NCI-H748 (cell line): Measurements from ENCODE around the gene MROH2A.

Experiments used
- DNase-seq: peaks from one replicate; lab custom pipeline; 2025; ENCODE audit not compliant: unreplicated experiment; lab: John Stamatoyannopoulos, UW

MROH2A gene

DNA sequence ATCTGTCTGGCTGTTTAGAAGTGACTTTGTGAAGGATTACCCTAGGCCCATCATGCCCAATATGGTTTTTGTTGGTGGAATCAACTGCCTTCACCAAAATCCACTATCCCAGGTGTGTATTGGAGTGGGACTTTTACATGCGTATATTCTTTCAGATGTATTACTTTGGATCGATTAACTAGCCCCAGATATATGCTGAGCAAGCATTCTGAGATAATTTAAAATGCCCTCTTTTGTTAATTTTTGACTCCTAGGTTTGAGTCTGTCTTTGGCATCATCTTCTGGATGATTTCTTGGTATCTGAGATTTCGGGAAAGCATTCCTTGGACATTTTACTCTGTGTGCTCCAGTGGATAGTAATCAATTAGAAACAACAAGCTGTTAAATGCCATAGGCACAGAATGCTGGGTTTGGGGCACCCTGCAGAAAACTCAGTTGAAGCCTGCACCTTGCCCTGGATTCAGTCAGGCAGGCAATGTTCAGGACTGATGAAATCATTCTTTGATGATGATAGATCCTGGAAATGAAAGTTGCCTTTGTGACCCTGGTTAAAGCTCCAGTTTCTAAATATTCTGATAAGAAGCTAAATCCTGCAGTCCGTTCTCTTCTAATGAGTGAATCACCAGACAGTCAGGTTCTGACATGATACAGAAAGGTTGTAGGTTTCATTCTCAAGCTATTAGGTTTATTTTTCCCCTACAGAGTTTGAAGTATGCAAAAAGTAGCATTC is 16.9 kb upstream of the MROH2A start:
- no peak for DNase-seq

DNA sequence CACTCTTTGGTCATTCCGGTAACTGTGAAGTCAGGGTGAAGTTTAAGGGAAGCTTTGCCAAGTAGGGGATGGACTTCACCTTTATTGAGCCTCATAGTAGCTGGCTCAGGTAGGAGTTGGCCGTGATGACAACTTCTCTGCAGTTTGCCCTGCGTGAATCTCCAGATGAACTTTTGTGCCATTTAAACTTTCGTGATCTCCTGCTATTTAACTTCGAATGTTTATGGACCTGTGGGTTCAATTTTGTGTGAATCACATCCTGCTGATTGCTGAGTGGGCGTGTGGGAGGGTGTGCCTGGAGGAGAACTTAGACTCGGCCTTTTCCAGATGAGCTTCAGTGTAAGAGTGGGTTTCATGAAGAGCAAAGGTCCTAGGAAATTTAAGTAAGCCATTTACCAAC is 13.9 kb upstream of the MROH2A start:
- no peak for DNase-seq

DNA sequence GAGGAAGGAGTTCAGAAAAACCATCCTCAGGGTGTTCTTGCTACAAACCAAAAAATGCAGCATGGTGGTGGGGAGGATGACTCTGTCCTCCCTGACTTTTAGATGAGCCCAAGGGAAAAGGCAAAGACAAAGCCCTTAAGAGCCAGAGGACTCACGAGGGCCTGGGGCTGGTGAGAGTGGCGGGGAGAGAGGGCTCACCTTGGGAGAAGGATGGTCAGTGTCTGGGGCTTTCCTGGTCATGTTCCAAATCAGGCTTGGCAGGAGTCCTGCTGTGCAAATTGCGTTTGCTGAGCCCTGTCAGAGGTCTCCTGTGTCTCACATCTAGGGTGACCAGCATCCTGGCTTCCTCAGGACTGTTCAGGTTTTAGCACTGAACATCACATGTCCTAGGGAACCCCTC is 13.4 kb upstream of the MROH2A start:
- no peak for DNase-seq

DNA sequence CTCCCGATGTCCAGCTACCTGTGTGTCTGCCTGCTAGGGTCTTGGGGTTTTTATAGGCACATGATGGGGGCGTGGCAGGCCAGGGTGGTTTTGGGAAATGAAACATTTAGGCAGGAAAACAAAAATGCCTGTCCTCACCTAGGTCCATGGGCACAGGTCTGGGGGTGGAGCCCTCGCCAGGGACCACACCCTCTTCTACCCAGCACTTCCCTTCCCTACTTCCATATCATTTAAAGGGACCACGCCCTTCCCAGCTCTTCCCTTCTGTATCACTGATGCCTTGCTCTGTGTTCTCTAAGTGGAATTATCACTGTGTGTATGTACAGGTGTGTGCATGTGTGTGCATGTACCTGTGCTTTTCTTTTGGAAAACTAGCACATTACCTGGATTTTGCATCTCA is 11.7 kb upstream of the MROH2A start:
- peak; percentile 19 for DNase-seq

DNA sequence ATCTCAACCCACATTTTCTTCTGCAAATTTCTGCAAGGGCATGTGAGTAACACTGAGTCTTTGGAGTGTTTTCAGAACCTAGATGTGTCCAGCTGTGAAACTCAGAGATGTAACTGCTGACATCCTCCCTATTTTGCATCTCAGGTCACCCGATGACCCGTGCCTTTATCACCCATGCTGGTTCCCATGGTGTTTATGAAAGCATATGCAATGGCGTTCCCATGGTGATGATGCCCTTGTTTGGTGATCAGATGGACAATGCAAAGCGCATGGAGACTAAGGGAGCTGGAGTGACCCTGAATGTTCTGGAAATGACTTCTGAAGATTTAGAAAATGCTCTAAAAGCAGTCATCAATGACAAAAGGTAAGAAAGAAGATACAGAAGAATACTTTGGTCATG is 10.1 kb upstream of the MROH2A start:
- peak; percentile 77 for DNase-seq

DNA sequence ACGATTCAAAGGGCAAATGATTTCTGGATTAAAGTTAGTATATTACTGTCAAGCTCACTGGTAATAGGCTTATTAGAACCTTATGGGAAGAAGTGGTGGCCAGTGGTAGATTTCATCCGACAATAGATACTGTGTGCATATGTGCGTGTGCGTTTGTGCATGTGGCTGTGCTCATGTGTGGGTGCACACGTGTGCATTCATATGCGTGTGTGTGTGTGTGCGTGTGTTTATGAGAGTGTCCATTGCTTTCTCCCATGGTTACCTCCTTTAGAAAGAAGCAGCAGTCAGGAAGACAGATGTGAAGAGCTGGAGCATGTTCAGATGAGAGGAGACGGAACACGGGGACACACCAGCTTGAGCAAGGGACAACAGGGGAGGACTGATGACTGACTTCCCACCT is 8.9 kb upstream of the MROH2A start:
- no peak for DNase-seq

DNA sequence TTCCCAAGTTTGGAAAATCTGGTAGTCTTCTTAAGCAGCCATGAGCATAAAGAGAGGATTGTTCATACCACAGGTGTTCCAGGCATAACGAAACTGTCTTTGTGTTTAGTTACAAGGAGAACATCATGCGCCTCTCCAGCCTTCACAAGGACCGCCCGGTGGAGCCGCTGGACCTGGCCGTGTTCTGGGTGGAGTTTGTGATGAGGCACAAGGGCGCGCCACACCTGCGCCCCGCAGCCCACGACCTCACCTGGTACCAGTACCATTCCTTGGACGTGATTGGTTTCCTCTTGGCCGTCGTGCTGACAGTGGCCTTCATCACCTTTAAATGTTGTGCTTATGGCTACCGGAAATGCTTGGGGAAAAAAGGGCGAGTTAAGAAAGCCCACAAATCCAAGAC is 6.0 kb upstream of the MROH2A start:
- no peak for DNase-seq

DNA sequence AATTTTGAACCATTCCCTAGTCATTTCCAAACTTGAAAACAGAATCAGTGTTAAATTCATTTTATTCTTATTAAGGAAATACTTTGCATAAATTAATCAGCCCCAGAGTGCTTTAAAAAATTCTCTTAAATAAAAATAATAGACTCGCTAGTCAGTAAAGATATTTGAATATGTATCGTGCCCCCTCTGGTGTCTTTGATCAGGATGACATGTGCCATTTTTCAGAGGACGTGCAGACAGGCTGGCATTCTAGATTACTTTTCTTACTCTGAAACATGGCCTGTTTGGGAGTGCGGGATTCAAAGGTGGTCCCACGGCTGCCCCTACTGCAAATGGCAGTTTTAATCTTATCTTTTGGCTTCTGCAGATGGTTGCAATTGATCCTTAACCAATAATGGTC is 5.5 kb upstream of the MROH2A start:
- DNase-seq: no peak

DNA sequence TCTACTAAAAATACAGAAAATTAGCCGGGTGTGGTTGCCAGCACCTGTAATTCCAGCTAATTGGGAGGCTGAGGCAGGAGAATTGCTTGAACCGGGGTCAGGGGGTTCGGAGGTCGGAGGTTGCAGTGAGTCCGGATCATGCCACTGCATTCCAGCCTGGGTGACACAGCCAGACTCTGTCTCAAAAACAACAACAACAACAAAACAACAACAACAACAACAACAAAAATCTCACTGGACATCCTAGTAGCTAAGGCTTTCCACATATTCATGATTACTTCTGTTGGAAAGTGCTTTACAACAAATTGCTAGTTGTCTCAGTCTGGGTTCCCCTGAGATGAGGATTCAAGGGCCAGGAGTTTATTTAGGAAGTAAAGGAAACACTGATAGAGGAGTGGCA is 4.3 kb upstream of the MROH2A start:
- no peak for DNase-seq

DNA sequence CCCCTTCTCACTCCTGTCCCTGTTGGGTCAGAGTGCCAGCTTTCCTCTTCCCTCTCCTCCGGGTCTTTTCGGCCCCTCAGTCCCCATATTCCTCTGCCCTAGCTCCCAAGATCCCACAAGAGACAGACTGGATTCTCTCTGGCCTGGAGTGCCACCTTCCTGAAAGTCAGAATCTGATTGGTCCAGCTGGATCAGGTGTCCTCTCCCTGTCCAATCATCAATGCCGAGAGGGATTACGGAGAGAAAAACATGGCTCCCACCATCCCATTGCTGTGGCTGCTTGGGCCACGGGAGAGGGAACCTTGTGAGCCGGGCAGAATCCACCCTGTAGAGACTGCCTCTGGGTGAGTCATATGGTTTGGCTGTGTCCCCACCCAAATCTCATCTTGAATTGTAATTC is 2.7 kb upstream of the MROH2A start:
- DNase-seq: no peak

DNA sequence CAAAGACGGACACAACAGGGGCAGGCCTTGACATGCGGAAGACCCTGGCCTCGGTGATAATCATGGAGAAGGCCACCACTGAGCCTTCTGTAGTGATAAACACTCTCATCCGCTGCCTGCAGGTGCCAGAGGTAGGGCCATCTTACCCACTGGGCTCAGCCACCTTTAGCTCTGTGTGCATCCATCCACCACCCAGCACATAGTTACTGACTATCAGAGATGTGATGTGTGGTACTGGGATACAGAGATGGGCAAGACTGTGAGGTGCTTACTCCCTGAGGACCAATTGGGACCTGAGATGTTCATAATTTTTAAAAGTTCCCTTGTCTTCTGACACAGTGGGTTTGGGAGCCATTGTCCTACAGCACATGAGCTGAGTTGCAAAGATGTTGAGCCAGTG is 1.6 kb downstream of the MROH2A start:
- DNase-seq: no peak

DNA sequence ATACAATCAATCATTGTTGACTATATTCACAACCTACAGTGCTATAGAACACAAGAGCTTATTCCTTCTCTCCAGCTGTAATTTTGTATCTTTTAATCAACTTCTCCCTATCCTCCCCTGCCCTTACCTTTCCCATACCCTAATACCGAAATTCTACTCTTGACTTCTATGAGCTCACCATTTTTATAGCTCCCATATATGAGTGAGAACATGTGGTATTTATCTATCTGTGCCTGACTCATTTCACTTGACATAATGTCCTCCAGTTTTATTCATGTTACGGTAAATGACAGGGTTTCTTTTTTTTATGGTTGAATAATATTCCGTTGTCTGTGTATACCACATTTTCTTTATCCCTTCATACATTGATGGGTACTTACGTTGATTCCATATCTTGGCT is 2.6 kb downstream of the MROH2A start:
- no peak for DNase-seq

DNA sequence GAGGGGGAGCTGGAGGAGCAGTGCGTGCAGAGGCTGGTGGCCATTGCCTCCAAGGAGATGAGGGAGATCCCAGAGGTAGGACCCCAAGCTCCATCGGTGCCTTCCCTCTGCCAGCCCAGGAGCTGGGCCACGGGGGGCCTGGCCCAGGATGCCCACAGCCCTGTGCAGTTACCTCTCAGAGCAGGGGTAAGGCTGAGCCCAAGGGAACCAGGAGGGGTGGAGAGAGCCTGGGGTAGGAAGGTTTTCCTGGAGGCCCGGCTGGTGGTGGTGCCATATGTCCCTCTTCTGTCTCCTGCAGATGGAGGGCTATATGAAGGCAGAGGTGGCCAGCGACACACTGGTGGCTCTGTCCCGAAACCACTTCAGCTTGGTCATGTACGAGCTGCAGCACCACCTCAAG is 11.4 kb downstream of the MROH2A start:
- no peak for DNase-seq

DNA sequence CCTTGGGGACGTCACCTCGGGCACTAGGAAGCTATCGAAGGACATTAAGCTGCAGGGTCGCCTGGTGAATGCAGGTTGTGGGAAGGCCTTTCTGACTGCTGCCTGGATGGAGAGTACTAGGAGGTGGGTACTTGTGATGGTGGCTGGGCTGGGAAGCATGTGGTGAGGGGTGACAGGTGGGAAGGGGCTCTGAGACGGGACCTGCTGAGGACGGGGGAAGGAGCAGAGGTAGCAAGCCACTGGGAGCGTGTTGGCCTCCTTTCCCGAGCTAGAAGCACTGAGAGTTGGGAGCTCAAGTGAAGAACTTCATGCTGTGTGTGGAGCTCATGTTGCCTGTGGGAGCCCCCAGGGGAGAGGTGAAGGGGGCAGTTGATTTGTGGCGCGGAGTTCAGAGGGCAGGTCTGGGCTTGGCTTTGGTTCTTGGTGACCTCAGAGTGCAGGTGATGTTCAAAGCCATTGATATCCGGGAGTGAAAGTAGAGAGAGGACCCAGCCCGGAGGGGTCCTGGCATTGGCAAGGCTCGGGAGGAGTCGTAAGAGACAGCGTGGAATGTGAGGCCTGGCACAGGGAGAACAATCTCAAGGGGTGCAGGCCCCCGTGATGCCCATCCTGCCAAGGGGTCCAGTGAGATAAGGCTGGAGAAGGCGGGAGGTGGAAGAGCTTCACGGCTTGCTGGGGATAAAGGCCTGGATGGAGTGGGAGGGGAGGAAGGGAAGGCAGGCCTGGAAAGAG is 13.2 kb downstream of the MROH2A start:
- no peak for DNase-seq

DNA sequence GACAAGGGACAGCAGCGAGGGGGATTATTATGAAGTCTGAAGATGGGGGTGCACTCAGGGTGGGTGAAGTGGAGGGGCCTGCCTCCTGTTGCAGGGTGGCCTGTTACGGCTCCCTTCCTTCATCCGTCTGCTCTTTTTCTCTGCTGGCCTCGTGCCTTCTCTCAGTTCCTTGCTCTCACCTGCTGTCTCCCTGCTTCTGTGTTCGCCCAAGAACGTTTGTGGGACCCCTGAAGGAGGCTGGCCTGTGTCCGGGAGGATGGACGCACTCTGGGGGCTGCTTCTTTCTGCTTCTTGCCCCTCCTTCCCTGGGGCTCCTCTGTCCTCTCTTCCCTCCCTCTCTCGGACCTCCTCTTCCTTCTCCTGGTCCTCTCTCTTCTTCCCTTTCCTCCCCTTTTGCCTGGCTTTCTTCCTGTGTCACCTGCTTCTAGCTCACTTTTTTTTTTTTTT is 13.8 kb downstream of the MROH2A start:
- no peak for DNase-seq

DNA sequence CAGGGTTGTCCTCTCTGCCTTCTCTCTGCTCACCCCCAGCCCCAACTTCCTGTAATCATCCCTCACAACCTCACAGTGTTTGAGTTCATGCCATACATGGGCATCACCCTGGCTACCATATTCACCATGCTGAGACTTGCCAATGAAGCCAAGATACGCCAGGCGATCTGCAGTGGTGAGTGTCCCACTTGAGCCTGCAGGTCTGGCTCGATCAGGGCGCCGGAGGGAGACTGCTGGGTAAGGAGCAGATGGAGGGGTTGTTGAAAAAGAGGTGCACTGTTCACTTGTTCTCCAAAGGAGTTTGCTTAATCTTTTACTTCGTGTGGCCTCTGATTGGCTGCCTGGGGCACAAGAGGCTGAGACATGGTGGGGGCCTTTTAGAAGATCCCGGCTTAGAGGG is 14.6 kb downstream of the MROH2A start:
- DNase-seq: no peak

DNA sequence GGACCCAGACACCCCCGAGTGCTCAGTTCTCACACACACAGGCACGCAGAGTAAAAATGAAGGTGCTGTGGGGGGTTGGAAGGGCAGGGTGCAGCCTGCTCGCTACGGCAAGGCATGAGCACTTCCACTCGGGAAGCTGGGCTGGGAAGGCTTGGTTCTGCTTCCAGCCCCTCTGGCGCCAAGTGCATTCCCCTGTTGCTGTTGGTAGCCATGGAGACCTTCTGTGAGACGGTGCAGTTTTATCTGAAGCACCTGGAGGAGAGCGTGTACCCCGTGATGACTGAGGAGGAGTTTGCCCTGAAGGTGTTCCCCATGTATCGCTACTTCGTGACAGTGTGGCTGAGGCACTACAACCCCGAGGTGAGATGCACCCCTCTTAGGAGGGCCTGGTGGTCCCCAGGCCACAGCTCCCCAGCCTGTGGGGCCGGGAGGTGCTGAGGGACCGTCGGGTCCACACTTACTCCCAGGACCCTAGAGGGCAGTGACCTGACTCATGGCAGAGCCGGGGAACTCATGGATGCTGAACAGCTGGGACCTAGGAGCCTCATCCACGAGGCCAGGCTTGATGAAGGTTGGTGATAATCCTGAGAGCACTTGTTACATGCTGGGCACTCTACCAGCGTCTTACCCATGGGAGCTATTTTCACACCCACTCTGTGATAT is 15.5 kb downstream of the MROH2A start:
- DNase-seq: peak; percentile 55

DNA sequence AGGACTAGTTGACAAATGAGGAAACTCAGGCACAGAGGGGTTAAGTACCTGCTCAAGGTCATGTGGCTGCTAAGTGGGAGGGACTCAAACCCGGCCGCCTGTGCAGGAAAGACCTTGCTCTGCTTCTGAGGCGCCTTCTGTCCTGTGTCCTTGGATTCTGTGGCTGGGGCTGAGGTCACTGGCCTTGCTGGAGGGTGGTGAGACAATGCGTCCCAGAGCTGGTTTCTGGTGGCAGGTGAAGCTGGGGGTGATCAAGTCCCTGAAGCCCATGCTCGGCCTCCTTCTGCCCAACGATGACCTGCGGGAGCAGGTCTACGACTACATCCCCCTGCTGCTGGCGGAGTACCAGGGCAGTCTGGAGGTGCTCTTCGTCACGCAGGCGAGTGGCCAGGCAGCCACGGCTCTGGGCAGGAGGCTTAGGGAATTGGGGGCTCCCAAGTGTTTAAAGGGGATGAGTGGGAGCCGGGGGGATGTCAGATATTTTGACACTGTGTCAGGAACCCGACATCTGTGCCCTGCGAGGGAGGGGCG is 16.1 kb downstream of the MROH2A start:
- no peak for DNase-seq

DNA sequence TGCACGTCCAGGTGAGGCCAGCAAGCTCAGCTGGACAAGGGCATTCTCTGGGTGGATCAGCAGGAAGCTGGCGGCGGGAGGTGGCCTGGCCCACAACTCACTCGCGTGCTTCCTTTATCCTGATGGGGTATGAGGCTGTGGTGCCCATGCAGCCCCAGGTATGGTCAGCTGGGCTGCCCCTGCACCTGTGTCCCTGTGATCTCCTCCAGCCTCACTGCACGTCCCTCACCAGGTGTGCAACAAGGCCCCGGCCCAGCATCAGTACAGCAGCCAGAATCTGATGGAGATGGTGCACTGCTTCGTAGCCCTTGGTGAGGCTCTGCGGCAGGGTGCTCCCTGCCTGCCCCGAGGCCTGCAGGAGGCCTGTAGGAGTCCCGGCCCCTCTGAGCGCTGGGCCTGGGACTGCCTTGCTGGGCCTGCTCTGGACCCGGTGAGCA is 17.6 kb downstream of the MROH2A start:
- no peak for DNase-seq

DNA sequence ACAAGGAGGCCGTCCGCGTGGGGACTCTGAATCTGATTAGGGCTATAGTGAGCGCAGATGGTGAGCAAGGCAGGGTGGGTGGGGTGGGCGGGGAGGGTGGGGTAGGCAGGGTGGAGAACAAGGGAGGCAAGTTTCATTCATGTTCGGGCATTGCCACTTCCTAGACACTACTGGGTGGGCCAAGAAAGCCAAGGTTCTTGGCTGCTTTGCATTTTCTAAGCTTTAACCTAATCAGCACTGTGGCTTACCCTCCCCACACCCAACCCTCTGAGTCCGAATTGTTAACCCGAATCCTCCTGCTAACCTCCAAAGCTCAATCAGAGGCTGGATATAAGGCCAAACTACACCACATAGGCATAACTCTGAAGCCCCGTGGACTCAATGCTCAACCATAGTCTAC is 18.1 kb downstream of the MROH2A start:
- DNase-seq: no peak

DNA sequence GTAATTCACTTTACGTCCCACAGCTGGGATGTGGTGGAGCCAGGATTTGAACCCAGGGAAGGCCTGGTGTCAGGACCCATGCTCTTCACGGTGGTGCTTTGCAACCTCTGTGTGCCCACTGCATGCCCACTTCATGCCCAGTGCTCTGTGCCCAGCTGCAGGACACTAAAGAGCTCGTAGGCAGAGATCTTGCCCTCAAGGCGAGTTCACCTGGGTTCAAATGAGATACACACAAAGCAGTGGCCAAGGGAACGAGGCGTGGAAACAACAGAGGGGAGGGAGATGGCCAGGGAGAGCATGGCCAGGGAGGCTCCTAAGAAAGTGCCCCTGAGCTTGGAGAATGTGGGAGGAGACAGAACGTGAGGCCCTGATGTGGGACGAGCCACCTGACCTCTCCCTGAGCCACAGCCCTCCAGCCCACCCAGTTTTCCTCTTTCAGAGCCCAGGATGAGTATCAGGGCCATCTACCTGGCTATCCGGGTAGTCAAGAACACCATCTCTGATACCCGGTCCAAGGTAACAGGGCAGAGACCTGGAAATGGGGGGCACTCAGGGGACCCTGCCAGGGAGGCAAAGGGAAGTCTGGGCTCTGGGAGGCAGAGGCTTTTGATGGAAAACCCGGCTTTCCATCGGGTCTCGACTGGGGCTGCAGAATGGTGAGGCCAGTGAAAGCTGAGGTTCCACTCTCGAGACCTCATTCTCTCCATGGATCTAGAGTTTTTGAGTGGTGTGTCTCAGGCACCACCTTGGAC is 20.4 kb downstream of the MROH2A start:
- DNase-seq: no peak
